GM13977 (cell line): ENCODE results near the gene GRID2.

ENCODE experiments used
- DNase-seq: peaks from one replicate; pipeline ENCODE4 v3.0.0; 2012; ENCODE audit warnings: low spot score
- CTCF ChIP-seq: IDR thresholded peaks from 2 replicates; pipeline ENCODE4 v1.5.1; 2012; ENCODE audit warnings: mild to moderate bottlenecking, control low read depth; ENCODE audit not compliant: insufficient read depth; ENCODE audit errors: extremely low read depth, missing control alignments
- in situ Hi-C: fragments of 300-500 bp; cut with MboI; formaldehyde crosslinking; loops from one replicate; pipeline ENCODE4 v1.12.0; 2022; ENCODE audit warnings: low sequenced_read_pairs, low pct_unique_long_range_greater_than_20kb, mixed read lengths, inconsistent platforms; ENCODE audit not compliant: unreplicated experiment

GRID2 gene

GRCh38 chr4:92992758-92993157 lies 689.0 kb downstream of the GRID2 start:
- TF ChIP-seq CTCF: no peak
- no peak for DNase-seq
- in situ Hi-C loops: no loop called here

DNA sequence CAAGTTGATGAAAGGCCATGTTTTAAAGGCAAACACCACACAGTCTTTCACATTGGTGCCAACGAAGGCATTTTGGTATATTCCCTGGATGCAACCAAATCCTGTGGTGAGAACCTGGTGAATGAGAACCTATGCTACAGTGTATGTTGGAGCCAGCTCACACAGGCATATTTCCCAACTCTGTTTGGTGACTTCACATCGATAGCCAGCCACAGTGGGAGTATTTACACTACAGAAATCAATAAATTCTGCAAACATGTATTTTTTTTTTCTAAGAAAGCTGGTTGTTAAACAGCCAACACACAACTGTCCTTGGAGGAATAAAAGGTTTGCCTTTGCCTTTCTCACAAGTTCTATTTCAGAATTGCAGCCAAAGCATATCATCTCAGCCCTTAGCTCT lies 691.0 kb downstream of the GRID2 start:
- TF ChIP-seq CTCF: no peak
- in situ Hi-C loops: no loop called here

DNA sequence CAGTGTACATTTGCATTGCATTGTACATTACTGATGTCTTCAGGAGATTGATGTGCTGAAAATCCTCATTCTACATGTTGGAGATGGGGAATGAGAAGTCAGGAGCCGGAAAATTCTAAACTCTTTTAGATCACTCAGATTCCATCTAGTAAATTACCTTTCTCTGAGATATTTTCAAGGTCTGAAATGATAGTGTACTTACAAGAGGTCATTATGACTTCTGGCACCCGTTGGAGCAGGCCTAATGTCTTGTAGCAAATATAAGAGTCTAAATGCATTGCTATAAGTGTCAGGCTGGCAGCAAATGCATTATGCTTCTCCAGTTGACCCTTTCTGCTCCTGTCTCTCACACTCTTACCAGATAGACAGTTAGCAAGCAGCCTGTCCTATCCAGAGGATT lies 692.8 kb downstream of the GRID2 start:
- no peak for DNase-seq
- in situ Hi-C loops: no loop called here
- TF ChIP-seq CTCF: no peak

More for the DNA sequence above, 691.0 kb downstream of the GRID2 start:
- DNase-seq: no peak

- TF ChIP-seq CTCF: no peak
- in situ Hi-C loops: no loop called here
- DNase-seq: no peak
Observed at GRCh38 chr4:93000910-93001309, 697.1 kb downstream of the GRID2 start.

DNA sequence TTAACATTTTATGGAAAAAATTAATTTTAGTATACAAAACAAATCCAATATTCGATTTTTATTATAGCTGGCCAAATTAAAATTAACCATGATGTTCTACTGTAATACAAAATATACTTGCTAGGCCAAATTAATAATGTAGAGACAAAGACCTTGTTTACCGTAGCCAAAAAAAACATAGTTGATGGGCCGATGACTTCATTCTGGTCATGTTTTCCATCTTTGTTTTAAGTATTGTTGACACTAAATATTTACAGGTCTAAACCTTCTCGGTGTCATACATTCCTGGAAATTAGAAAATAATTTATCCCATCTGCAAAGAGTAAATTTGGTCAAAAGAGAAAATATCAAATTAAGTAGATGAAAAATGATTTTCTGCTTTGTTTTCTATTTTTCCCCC lies 698.5 kb downstream of the GRID2 start:
- in situ Hi-C loops: no loop called here
- TF ChIP-seq CTCF: no peak
- no peak for DNase-seq

DNA sequence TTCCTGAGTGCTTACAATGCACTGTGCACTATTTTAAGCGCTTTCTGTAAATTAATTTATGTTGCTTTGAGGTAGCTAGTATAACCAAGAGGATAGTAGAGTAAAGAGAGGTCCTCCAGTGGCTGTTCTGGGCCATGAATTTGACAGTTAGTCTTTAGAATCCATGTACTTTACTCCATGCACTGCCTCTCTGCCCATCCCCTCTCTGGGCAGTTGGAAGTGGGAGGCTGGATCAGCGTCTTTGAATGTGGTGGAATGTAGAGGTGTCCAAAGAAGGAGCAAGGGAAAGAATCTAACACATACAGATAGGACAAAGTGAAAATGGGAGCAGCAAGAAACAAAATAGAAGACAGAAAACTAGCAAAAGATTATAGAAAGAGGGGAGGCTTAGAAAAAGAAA lies 712.6 kb downstream of the GRID2 start:
- in situ Hi-C loops: no loop called here
- DNase-seq: no peak

More for the DNA sequence above, 712.6 kb downstream of the GRID2 start:
- TF ChIP-seq CTCF: no peak
